ENCODE data around the gene OTOP2.

The OTOP2 gene

GRCh38 chr17:74975943-74976342 lies 51.9 kb downstream of the OTOP2 start:
- H3K4me3 ChIP-seq (replicated peaks; ENCODE audit: insufficient read depth, low read length) = no peak overlapping the region
- DNase-seq (ENCODE audit: low read depth in 1 of 2, low spot score in 1 of 2) = no peak
- H3K27me3 ChIP-seq (ENCODE audit: insufficient read depth, poor library complexity, severe bottlenecking) = peaks cover 27% of the 10 kb centered on the region
- no peak for TF ChIP-seq SPI1 (IDR thresholded peaks at IDR 0.05; ENCODE audit: borderline replicate concordance, low read depth)
- no peak for TF ChIP-seq GABPA (IDR thresholded peaks at IDR 0.05; ENCODE audit: low read depth)
- no peak for TF ChIP-seq CTCF (IDR thresholded peaks at IDR 0.05; ENCODE audit: insufficient read depth, low read length)
- TF ChIP-seq REST (IDR thresholded peaks at IDR 0.05; ENCODE audit: insufficient replicate concordance, low read depth) = no peak
- no peak for TF ChIP-seq POLR2AphosphoS5 (IDR thresholded peaks at IDR 0.05; ENCODE audit: low read depth)
- H3K27ac ChIP-seq (replicated peaks) = no peak overlapping the region

GRCh38 chr17:74977802-74978201 lies 53.7 kb downstream of the OTOP2 start:
- no peak for DNase-seq (ENCODE audit: low read depth in 1 of 2, low spot score in 1 of 2)
- no peak for TF ChIP-seq SPI1 (IDR thresholded peaks at IDR 0.05; ENCODE audit: borderline replicate concordance, low read depth)
- TF ChIP-seq GABPA (IDR thresholded peaks at IDR 0.05; ENCODE audit: low read depth) = no peak
- no peak for TF ChIP-seq CTCF (IDR thresholded peaks at IDR 0.05; ENCODE audit: insufficient read depth, low read length)
- TF ChIP-seq REST (IDR thresholded peaks at IDR 0.05; ENCODE audit: insufficient replicate concordance, low read depth) = no peak
- Histone ChIP-seq H3K4me3 (replicated peaks; ENCODE audit: insufficient read depth, low read length) (no peak overlapping the region), H3K27me3 (ENCODE audit: insufficient read depth, poor library complexity, severe bottlenecking) (peaks cover 14% of the 10 kb centered on the region), H3K27ac (replicated peaks) (no peak overlapping the region)

GRCh38 chr17:74978240-74978639 lies 54.2 kb downstream of the OTOP2 start:
- DNase-seq (ENCODE audit: low read depth in 1 of 2, low spot score in 1 of 2) = no peak
- H3K4me3 ChIP-seq (replicated peaks; ENCODE audit: insufficient read depth, low read length) = no peak overlapping the region
- no peak overlapping the region for H3K27ac ChIP-seq (replicated peaks)
- peaks cover 10% of the 10 kb centered on the region for H3K27me3 ChIP-seq (ENCODE audit: insufficient read depth, poor library complexity, severe bottlenecking)
- TF ChIP-seq SPI1 (IDR thresholded peaks at IDR 0.05; ENCODE audit: borderline replicate concordance, low read depth) = 0 out of 2 replicates have a peak, but pooled peaks have one; percentile 40
- TF ChIP-seq GABPA (IDR thresholded peaks at IDR 0.05; ENCODE audit: low read depth) = no peak

GRCh38 chr17:74979408-74980146 lies 55.5 kb downstream of the OTOP2 start:
- no peak for DNase-seq (ENCODE audit: low read depth in 1 of 2, low spot score in 1 of 2)
- no peak overlapping the region for H3K4me3 ChIP-seq (replicated peaks; ENCODE audit: insufficient read depth, low read length)
- no peak overlapping the region for H3K27ac ChIP-seq (replicated peaks)
- TF ChIP-seq GABPA (IDR thresholded peaks at IDR 0.05; ENCODE audit: low read depth) (no peak), REST (IDR thresholded peaks at IDR 0.05; ENCODE audit: insufficient replicate concordance, low read depth) (no peak), POLR2AphosphoS5 (IDR thresholded peaks at IDR 0.05; ENCODE audit: low read depth) (no peak), CTCF (IDR thresholded peaks at IDR 0.05; ENCODE audit: insufficient read depth, low read length) (no peak), SPI1 (IDR thresholded peaks at IDR 0.05; ENCODE audit: borderline replicate concordance, low read depth) (no peak)
- peaks cover 3% of the 10 kb centered on the region for H3K27me3 ChIP-seq (ENCODE audit: insufficient read depth, poor library complexity, severe bottlenecking)
